HUES6 (cell line): ENCODE measurements around the gene AATF.

Experiments
- H3K27ac ChIP-seq: 2 replicates; pipeline ENCODE4 v1.7.0; 2013; ENCODE audit warnings: low read depth, mild to moderate bottlenecking, low read length, inconsistent platforms
- H3K27me3 ChIP-seq: 2 replicates; pipeline ENCODE4 v1.6.1; 2013; ENCODE audit warnings: low read length; ENCODE audit not compliant: control insufficient read depth, insufficient read depth
- H3K36me3 ChIP-seq: 2 replicates; pipeline ENCODE4 v1.6.1; 2013; ENCODE audit warnings: low read length; ENCODE audit not compliant: control insufficient read depth, insufficient read depth
- H3K4me1 ChIP-seq: 2 replicates; pipeline ENCODE4 v1.6.1; 2013; ENCODE audit warnings: low read length; ENCODE audit not compliant: control insufficient read depth, insufficient read depth
- H3K4me3 ChIP-seq: 2 replicates; pipeline ENCODE4 v1.5.1; 2013; ENCODE audit warnings: low read depth, low read length
- H3K9ac ChIP-seq: one replicate; pipeline ENCODE4 v1.6.1; 2013; ENCODE audit warnings: mild to moderate bottlenecking, low read length
- H3K9me3 ChIP-seq: 2 replicates; pipeline ENCODE4 v1.6.1; 2013; ENCODE audit warnings: low read depth, low read length; ENCODE audit not compliant: control insufficient read depth, insufficient read depth

Gene AATF

GRCh38 chr17:37086334-37086733 is 137.6 kb downstream of the AATF start:
- Histone ChIP-seq H3K36me3 (peaks cover 63% of the 10 kb centered on the region), H3K27ac (no peak overlapping the region)

GRCh38 chr17:37086948-37087347 is 138.2 kb downstream of the AATF start:
- no peaks in the 10 kb centered on the region for H3K27me3 ChIP-seq
- H3K4me1 ChIP-seq: peaks cover 39% of the 10 kb centered on the region
- H3K9ac ChIP-seq: no peak overlapping the region
- no peaks in the 10 kb centered on the region for H3K9me3 ChIP-seq
- H3K27ac ChIP-seq: no peak overlapping the region
- peaks cover 66% of the 10 kb centered on the region for H3K36me3 ChIP-seq
- H3K4me3 ChIP-seq: no peak overlapping the region

More at GRCh38 chr17:37086334-37086733, 137.6 kb downstream of the AATF start:
- no peak overlapping the region for H3K9ac ChIP-seq
- H3K27me3 ChIP-seq: no peaks in the 10 kb centered on the region
- peaks cover 40% of the 10 kb centered on the region for H3K4me1 ChIP-seq
- H3K4me3 ChIP-seq: no peak overlapping the region
- no peaks in the 10 kb centered on the region for H3K9me3 ChIP-seq

GRCh38 chr17:37087683-37088082 is 138.9 kb downstream of the AATF start:
- Histone ChIP-seq H3K4me1 (peaks cover 31% of the 10 kb centered on the region), H3K27me3 (no peaks in the 10 kb centered on the region), H3K9ac (no peak overlapping the region), H3K27ac (no peak overlapping the region), H3K4me3 (no peak overlapping the region), H3K36me3 (peaks cover 72% of the 10 kb centered on the region), H3K9me3 (no peaks in the 10 kb centered on the region)

GRCh38 chr17:37088459-37088858 is 139.7 kb downstream of the AATF start:
- H3K27ac ChIP-seq: no peak overlapping the region
- H3K9me3 ChIP-seq: no peaks in the 10 kb centered on the region
- H3K36me3 ChIP-seq: peaks cover 80% of the 10 kb centered on the region
- no peak overlapping the region for H3K9ac ChIP-seq
- no peak overlapping the region for H3K4me3 ChIP-seq
- no peaks in the 10 kb centered on the region for H3K27me3 ChIP-seq
- H3K4me1 ChIP-seq: peaks cover 24% of the 10 kb centered on the region

GRCh38 chr17:37088913-37089312 is 140.2 kb downstream of the AATF start:
- Histone ChIP-seq H3K27ac (no peak overlapping the region), H3K27me3 (no peaks in the 10 kb centered on the region), H3K9ac (no peak overlapping the region), H3K9me3 (no peaks in the 10 kb centered on the region), H3K36me3 (peaks cover 85% of the 10 kb centered on the region), H3K4me3 (no peak overlapping the region), H3K4me1 (peaks cover 22% of the 10 kb centered on the region)

GRCh38 chr17:37089956-37090355 is 141.2 kb downstream of the AATF start:
- Histone ChIP-seq H3K4me1 (peaks cover 22% of the 10 kb centered on the region), H3K36me3 (peaks cover 93% of the 10 kb centered on the region), H3K4me3 (no peak overlapping the region)

GRCh38 chr17:37090941-37091340 is 142.2 kb downstream of the AATF start:
- Histone ChIP-seq H3K27me3 (no peaks in the 10 kb centered on the region), H3K27ac (no peak overlapping the region), H3K9ac (no peak overlapping the region), H3K4me3 (no peak overlapping the region), H3K36me3 (peaks cover 93% of the 10 kb centered on the region), H3K4me1 (peaks cover 22% of the 10 kb centered on the region), H3K9me3 (no peaks in the 10 kb centered on the region)

More at GRCh38 chr17:37089956-37090355, 141.2 kb downstream of the AATF start:
- Histone ChIP-seq H3K9ac (no peak overlapping the region), H3K9me3 (no peaks in the 10 kb centered on the region), H3K27ac (no peak overlapping the region), H3K27me3 (no peaks in the 10 kb centered on the region)

GRCh38 chr17:37092071-37092470 is 143.3 kb downstream of the AATF start:
- Histone ChIP-seq H3K4me3 (no peak overlapping the region), H3K27me3 (no peaks in the 10 kb centered on the region), H3K27ac (no peak overlapping the region), H3K9me3 (no peaks in the 10 kb centered on the region), H3K36me3 (peaks cover 93% of the 10 kb centered on the region), H3K4me1 (peaks cover 22% of the 10 kb centered on the region), H3K9ac (no peak overlapping the region)

GRCh38 chr17:37092701-37093100 is 143.9 kb downstream of the AATF start:
- H3K36me3 ChIP-seq: peaks cover 93% of the 10 kb centered on the region
- H3K4me3 ChIP-seq: no peak overlapping the region

GRCh38 chr17:37094391-37094790 is 145.6 kb downstream of the AATF start:
- Histone ChIP-seq H3K9ac (no peak overlapping the region), H3K9me3 (no peaks in the 10 kb centered on the region), H3K27ac (no peak overlapping the region), H3K27me3 (no peaks in the 10 kb centered on the region), H3K4me1 (peaks cover 17% of the 10 kb centered on the region), H3K36me3 (peaks cover 88% of the 10 kb centered on the region), H3K4me3 (no peak overlapping the region)

More at GRCh38 chr17:37092701-37093100, 143.9 kb downstream of the AATF start:
- peaks cover 22% of the 10 kb centered on the region for H3K4me1 ChIP-seq
- H3K27ac ChIP-seq: no peak overlapping the region
- H3K9ac ChIP-seq: no peak overlapping the region
- no peaks in the 10 kb centered on the region for H3K27me3 ChIP-seq
- H3K9me3 ChIP-seq: no peaks in the 10 kb centered on the region

GRCh38 chr17:37096071-37096470 is 147.3 kb downstream of the AATF start:
- no peaks in the 10 kb centered on the region for H3K9me3 ChIP-seq
- H3K36me3 ChIP-seq: peaks cover 76% of the 10 kb centered on the region
- H3K27me3 ChIP-seq: no peaks in the 10 kb centered on the region
- peaks cover 8% of the 10 kb centered on the region; the same call in 1 of the 2 replicates for H3K4me1 ChIP-seq
- H3K27ac ChIP-seq: no peak overlapping the region
- H3K4me3 ChIP-seq: no peak overlapping the region
- no peak overlapping the region for H3K9ac ChIP-seq

- Histone ChIP-seq H3K36me3 (peaks cover 77% of the 10 kb centered on the region), H3K4me3 (no peak overlapping the region), H3K27me3 (no peaks in the 10 kb centered on the region), H3K9ac (no peak overlapping the region), H3K4me1 (peaks cover 8% of the 10 kb centered on the region), H3K27ac (no peak overlapping the region), H3K9me3 (no peaks in the 10 kb centered on the region)
These were observed 148.4 kb downstream of the AATF start for GRCh38 chr17:37097154-37097553.
